ENCODE results near the gene ACP1. TPM values are rescaled to one million over a fixed set of nuclear protein-coding genes. Genes with fewer than 3 reads are reported as not detected.

Gene ACP1
- total and polyA plus RNA-seq, 8 donors, result 34.9 to 74.2 (median 45.3) TPM

DNA sequence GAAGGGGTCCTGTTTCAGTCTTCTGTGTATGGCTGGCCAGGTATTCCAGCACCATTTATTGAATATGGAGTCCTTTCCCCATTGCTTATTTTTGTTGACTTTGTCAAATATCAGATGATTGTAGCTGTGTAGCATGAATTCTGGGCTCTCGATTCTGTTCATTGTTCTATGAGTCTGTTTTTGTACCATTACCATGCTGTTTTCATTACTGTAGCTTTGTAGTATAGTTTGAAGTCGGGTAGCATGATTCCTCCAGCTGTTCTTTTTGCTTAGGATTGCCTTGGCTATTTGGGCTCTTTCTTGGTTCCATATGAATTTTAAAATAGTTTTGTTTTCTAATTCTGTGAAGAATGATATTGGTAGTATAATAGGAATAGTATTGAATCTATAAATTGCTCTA is 6.9 kb upstream of the ACP1 start:
- TF ChIP-seq, protein P1, sequence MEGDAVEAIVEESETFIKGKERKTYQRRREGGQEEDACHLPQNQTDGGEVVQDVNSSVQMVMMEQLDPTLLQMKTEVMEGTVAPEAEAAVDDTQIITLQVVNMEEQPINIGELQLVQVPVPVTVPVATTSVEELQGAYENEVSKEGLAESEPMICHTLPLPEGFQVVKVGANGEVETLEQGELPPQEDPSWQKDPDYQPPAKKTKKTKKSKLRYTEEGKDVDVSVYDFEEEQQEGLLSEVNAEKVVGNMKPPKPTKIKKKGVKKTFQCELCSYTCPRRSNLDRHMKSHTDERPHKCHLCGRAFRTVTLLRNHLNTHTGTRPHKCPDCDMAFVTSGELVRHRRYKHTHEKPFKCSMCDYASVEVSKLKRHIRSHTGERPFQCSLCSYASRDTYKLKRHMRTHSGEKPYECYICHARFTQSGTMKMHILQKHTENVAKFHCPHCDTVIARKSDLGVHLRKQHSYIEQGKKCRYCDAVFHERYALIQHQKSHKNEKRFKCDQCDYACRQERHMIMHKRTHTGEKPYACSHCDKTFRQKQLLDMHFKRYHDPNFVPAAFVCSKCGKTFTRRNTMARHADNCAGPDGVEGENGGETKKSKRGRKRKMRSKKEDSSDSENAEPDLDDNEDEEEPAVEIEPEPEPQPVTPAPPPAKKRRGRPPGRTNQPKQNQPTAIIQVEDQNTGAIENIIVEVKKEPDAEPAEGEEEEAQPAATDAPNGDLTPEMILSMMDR (IDR thresholded peaks at IDR 0.05), result no peak
- WGBS, 2 donors, result 97 to 98% methylated on average over 2 of the region's 2 CpGs
- Histone ChIP-seq H3K36me3 (no peaks in the 10 kb centered on the region), H3K4me3 (no peak overlapping the region), H3K9me3 (no peaks in the 10 kb centered on the region), H3K27ac (no peak overlapping the region), H3K27me3 (no peaks in the 10 kb centered on the region), H3K4me1 (peaks cover 11 to 20% (median 16%) of the 10 kb centered on the region in 3 donors)
- FAIRE-seq, result no peak
- no peak for ATAC-seq
- intact Hi-C loops (cut with DNase I), result no loop called here
- DNase-seq, result no peak

GRCh38 chr2:258933-259332 is 5.8 kb upstream of the ACP1 start:
- TF ChIP-seq, protein P1 (IDR thresholded peaks at IDR 0.05), result no peak
- Histone ChIP-seq H3K27me3 (no peaks in the 10 kb centered on the region), H3K36me3 (no peaks in the 10 kb centered on the region), H3K27ac (no peak overlapping the region), H3K4me1 (peaks cover 11 to 20% (median 16%) of the 10 kb centered on the region in 3 donors), H3K4me3 (no peak overlapping the region), H3K9me3 (no peaks in the 10 kb centered on the region)
- no peak for ATAC-seq
- no peak for FAIRE-seq
- intact Hi-C loops (cut with DNase I), result no loop called here
- 82 to 84% methylated on average over 3 of the region's 3 CpGs for WGBS, 2 donors
- no peak for DNase-seq

- peak overlapping the region in 1 of 4 donors; percentile 84 for H3K4me3 ChIP-seq
- H3K27me3 ChIP-seq, result no peaks in the 10 kb centered on the region
- ATAC-seq, result no peak
- no peaks in the 10 kb centered on the region for H3K36me3 ChIP-seq
- peak overlapping the region in 1 of 4 donors; percentile 39 for H3K27ac ChIP-seq
- TF ChIP-seq, protein P1 (IDR thresholded peaks at IDR 0.05), result no peak
- FAIRE-seq, result no peak
- H3K4me1 ChIP-seq, result peaks cover 11 to 20% (median 16%) of the 10 kb centered on the region in 3 donors
- DNase-seq, result no peak
- no peaks in the 10 kb centered on the region for H3K9me3 ChIP-seq
- WGBS, 2 donors, result 91 to 99% methylated on average over 2 of the region's 2 CpGs
- intact Hi-C loops (cut with DNase I), result no loop called here
These were observed 4.9 kb upstream of the ACP1 start for GRCh38 chr2:259789-260331.

- no peak for FAIRE-seq
These were observed 4.1 kb upstream of the ACP1 start for GRCh38 chr2:260507-261161.

More at GRCh38 chr2:260507-261161, 4.1 kb upstream of the ACP1 start:
- no peaks in the 10 kb centered on the region for H3K27me3 ChIP-seq
- intact Hi-C loops (cut with DNase I), result no loop called here
- H3K9me3 ChIP-seq, result no peaks in the 10 kb centered on the region
- no peak for ATAC-seq
- H3K27ac ChIP-seq, result peak overlapping the region in 1 of 4 donors; percentile 39
- TF ChIP-seq, protein P1 (IDR thresholded peaks at IDR 0.05), result no peak
- H3K36me3 ChIP-seq, result no peaks in the 10 kb centered on the region
- DNase-seq, result no peak
- WGBS, 2 donors, result 19 to 33% methylated on average over 6 of the region's 6 CpGs
- peaks cover 11 to 24% (median 19%) of the 10 kb centered on the region in 3 donors for H3K4me1 ChIP-seq
- H3K4me3 ChIP-seq, result peak overlapping the region in 1 of 4 donors; percentile 84
